K562 (cell line): ENCODE measurements around the gene FOXP3. TPM values are rescaled to one million over a fixed set of nuclear protein-coding genes. Genes with fewer than 3 reads are reported as not detected.

ENCODE experiments used
- ATAC-seq: fragments of 200-7000 bp; cut with Tn5 transposase; 3 replicates; pipeline ENCODE4 v1.9.1; 2020; ENCODE audit warnings: moderate library complexity
- BruUV-seq: library from RNA; stranded (reverse); fragments of 400-500 nt; replicated peaks from 2 replicates; lab custom pipeline; 2021; lab: Mats Ljungman, UMichigan
- CTCF ChIA-PET: fragments of 300-600 bp; formaldehyde crosslinking; extraction: SDS; loops from one replicate; lab custom pipeline; 2021; ENCODE audit warnings: low intra/inter-chr PET ratio; lab: Yijun Ruan, JAX
- POLR2A ChIA-PET: fragments of 300-600, 350-650 bp; sonication (Branson Sonifier 250); formaldehyde crosslinking; extraction: SDS; loops from one replicate; lab custom pipeline; 2021; ENCODE audit warnings: antibody characterized with exemption, inconsistent platforms; lab: Yijun Ruan, JAX
- DNase-seq, 4 experiments: peaks; one replicate each; pipeline versions ENCODE4 v3.0.0 to v3.0.0-alpha.2; 2011 to 2018; ENCODE audit warnings: low spot score in 3 of 4, mixed read lengths in 3 of 4; ENCODE audit errors: extremely low read depth in 1 of 4
- FAIRE-seq: peaks from 2 replicates; lab custom pipeline; 2011; peaks lifted over from hg19 to GRCh38; lab: Jason Lieb, UNC
- H2AFZ ChIP-seq: 2 replicates; pipeline ENCODE4 v1.6.0; 2011; ENCODE audit warnings: low read depth, low read length, control low read depth, inconsistent platforms
- H3K27ac ChIP-seq: fragments of 200-600 bp; 3 replicates; pipeline ENCODE4 v1.8.0; 2011; ENCODE audit warnings: low read depth, mild to moderate bottlenecking, control low read depth, inconsistent platforms, low read length, moderate library complexity, mixed read lengths; ENCODE audit errors: extremely low read depth
- H3K27me3 ChIP-seq, 2 experiments: fragments of 300-600 bp in 1 of 2; 2 replicates in 1 of 2; 3 replicates in 1 of 2; pipeline versions ENCODE4 v1.6.0 to v1.8.0; 2011; ENCODE audit warnings: inconsistent platforms in 2 of 2, low read length in 2 of 2, mild to moderate bottlenecking in 1 of 2, mixed read lengths in 1 of 2, moderate library complexity in 1 of 2; ENCODE audit not compliant: control insufficient read depth in 2 of 2, insufficient read depth in 2 of 2
- H3K36me3 ChIP-seq: fragments of 300-600 bp; 3 replicates; pipeline ENCODE4 v1.8.0; 2011; ENCODE audit warnings: mild to moderate bottlenecking, low read length, inconsistent platforms; ENCODE audit not compliant: control insufficient read depth, insufficient read depth
- H3K4me1 ChIP-seq, 2 experiments: fragments of 200-600 bp in 1 of 2; replicated peaks in 1 of 2; 2 replicates in 1 of 2; 3 replicates in 1 of 2; pipeline versions ENCODE4 v1.5.1 to v1.8.0; 2011; ENCODE audit warnings: inconsistent platforms in 2 of 2, low read length in 2 of 2, mild to moderate bottlenecking in 1 of 2, mixed read lengths in 1 of 2, moderate library complexity in 1 of 2; ENCODE audit not compliant: control insufficient read depth in 2 of 2, insufficient read depth in 2 of 2
- H3K4me2 ChIP-seq: 2 replicates; pipeline ENCODE4 v1.6.1; 2011; ENCODE audit warnings: low read length, control low read depth, inconsistent platforms, mixed read lengths; ENCODE audit not compliant: insufficient read depth
- H3K4me3 ChIP-seq: fragments of 200-600 bp; sonication (generic), shearing (Covaris generic); 2 replicates; pipeline ENCODE4 v1.5.1; 2016; ENCODE audit warnings: control low read depth, inconsistent platforms
- H3K79me2 ChIP-seq: fragments of 200-600 bp; 3 replicates; pipeline ENCODE4 v1.8.0; 2011; ENCODE audit warnings: low read length, inconsistent platforms; ENCODE audit not compliant: control insufficient read depth, insufficient read depth
- H3K9ac ChIP-seq, 2 experiments: 2 replicates each; pipeline versions ENCODE4 v1.6.0 to v1.6.1; 2011; ENCODE audit warnings: low read depth in 2 of 2, low read length in 2 of 2, control low read depth in 1 of 2, inconsistent platforms in 1 of 2, mild to moderate bottlenecking in 1 of 2, mixed read lengths in 1 of 2; ENCODE audit not compliant: insufficient read depth in 1 of 2
- H3K9me1 ChIP-seq: one replicate; pipeline ENCODE4 v1.6.0; 2011; ENCODE audit warnings: inconsistent platforms, mild to moderate bottlenecking, low read length, moderate library complexity; ENCODE audit not compliant: control insufficient read depth, insufficient read depth
- H3K9me3 ChIP-seq: replicated peaks from 2 replicates; pipeline ENCODE4 v1.5.1; 2011; ENCODE audit warnings: low read depth, low read length, inconsistent platforms; ENCODE audit not compliant: control insufficient read depth, insufficient read depth
- H4K20me1 ChIP-seq: replicated peaks from 2 replicates; pipeline ENCODE4 v1.6.1; 2011; ENCODE audit warnings: low read length, inconsistent platforms, mixed read lengths; ENCODE audit not compliant: control insufficient read depth, insufficient read depth
- ATF7 ChIP-seq: fragments of 450-650 bp; IDR thresholded peaks from 2 replicates; pipeline ENCODE4 v1.7.1; 2014; ENCODE audit warnings: mild to moderate bottlenecking, moderate library complexity
- EGR1 ChIP-seq: fragments of 450-650 bp; conservative IDR thresholded peaks from 2 replicates; pipeline ENCODE4 v1.6.1; 2017; ENCODE audit warnings: mild to moderate bottlenecking
- POU5F1 ChIP-seq: fragments of 150-350 bp; IDR thresholded peaks from 2 replicates; pipeline ENCODE4 v1.6.1; 2014; ENCODE audit warnings: borderline replicate concordance, low read length, low read depth, mild to moderate bottlenecking; ENCODE audit not compliant: partially characterized antibody
- ZNF444 ChIP-seq: fragments of 250-450 bp; sonication (Bioruptor Pico); IDR thresholded peaks from 2 replicates; pipeline ENCODE4 v1.4.0; 2020; ENCODE audit warnings: mild to moderate bottlenecking, moderate library complexity
- ZNF445 ChIP-seq: fragments of 250-450 bp; sonication (Bioruptor Pico); IDR thresholded peaks from 2 replicates; pipeline ENCODE4 v1.4.0; 2020; ENCODE audit warnings: low read depth, mild to moderate bottlenecking, moderate library complexity
- WGBS: fragments of 100-300 bp; shearing (Covaris generic); methylation state at CpG from one replicate; pipeline ENCODE4 v1.1.6; 2016; ENCODE audit warnings: low coverage, mixed read lengths; ENCODE audit not compliant: insufficient coverage; ENCODE audit errors: missing lambda C conversion rate; 5-methylcytosine and 5-hydroxymethylcytosine counted together
- in situ Hi-C: fragments of 300-500 bp; cut with MboI; formaldehyde crosslinking; loops from 4 replicates; pipeline ENCODE4 v1.15.0; 2018; ENCODE audit warnings: inconsistent platforms, mixed read lengths
- intact Hi-C: fragments of 100-400 bp; cut with micrococcal nuclease; formaldehyde crosslinking; loops from 2 replicates; pipeline ENCODE4 v1.14.2; 2022
- polyA plus RNA-seq, 8 experiments: library from polyadenylated mRNA; depleted of rRNA in 4 of 8; stranded (reverse) in 5 of 8; unstranded in 3 of 8; fragments of >200 nt; fragmentation: Nextera tagmentation in 2 of 8; fragmentation: Illumina TruSeq in 1 of 8; extraction: Ambion mirVana in 2 of 8; extraction: Trizol in 1 of 8; gene quantifications; 2 replicates each; pipeline versions ENCODE4 v1.2.1 to v1.2.3, GENCODE V29; 2011 to 2014; ENCODE audit warnings: inconsistent platforms in 1 of 8, missing spikeins in 1 of 8
- total RNA-seq, 7 experiments: library from RNA; depleted of rRNA in 6 of 7; stranded (reverse); fragments of >200 nt in 6 of 7; fragmentation: Illumina TruSeq in 2 of 7; extraction: Trizol in 2 of 7; gene quantifications; 2 replicates each; pipeline versions ENCODE4 v1.2.1 to v1.2.3, GENCODE V29; 2011 to 2021; ENCODE audit warnings: low replicate concordance in 1 of 7
- TF ChIP-seq, protein P1 (sequence below): fragments of 250-450 bp; sonication (Bioruptor Pico); IDR thresholded peaks from 2 replicates; pipeline ENCODE4 v1.5.0; 2020; ENCODE audit warnings: mild to moderate bottlenecking
- TF ChIP-seq, protein P2 (sequence below), 2 experiments: IDR thresholded peaks; 2 replicates each; pipeline ENCODE4 v1.6.1; 2011; ENCODE audit warnings: borderline replicate concordance in 1 of 2, control low read depth in 1 of 2, low read depth in 1 of 2, low read length in 1 of 2, mild to moderate bottlenecking in 1 of 2, mixed read lengths in 1 of 2, moderate library complexity in 1 of 2; ENCODE audit not compliant: insufficient read depth in 1 of 2, insufficient read length in 1 of 2, poor library complexity in 1 of 2, severe bottlenecking in 1 of 2; ENCODE audit errors: extremely low read depth in 1 of 2
- TF ChIP-seq, protein P3 (sequence below): sonication (generic); formaldehyde crosslinking; IDR thresholded peaks from 2 replicates; pipeline ENCODE4 v1.8.1; 2023; ENCODE audit warnings: mild to moderate bottlenecking, missing genetic modification reagents

Gene FOXP3
- total and polyA plus RNA-seq, 9 of the 15 experiments (the other 6 are each of a cell fraction or from before 2014, with no cell fraction given): 0.04 to 0.24 (median 0.07) TPM; not detected in 4

DNA sequence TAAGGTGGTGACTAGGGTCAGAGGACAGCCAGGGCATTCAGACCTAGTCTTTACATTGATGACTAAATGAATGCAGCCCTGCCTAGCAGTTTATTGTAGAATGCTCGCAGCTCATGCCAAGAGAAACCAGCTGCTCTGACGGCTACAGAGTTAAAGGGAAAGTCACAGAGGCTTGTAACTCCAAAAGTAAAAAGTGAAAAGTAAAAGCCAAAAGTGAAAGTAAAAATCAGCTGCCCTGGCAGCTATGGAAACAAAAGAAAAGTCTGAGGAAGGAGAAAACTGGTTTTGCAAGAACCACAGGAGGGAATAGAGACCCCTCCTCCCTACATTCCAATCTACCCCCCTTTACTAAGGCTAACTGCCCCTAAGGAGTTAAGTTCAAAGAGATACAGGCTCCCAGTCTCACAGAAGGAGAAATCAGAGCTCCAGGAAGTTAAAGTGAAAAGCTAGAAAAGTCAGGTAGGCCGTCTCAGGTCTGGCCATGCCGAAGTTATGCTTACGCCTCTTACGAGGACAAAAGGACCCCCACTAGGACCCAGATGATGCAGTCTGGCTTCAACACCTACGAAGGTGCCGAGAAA is 45.0 kb upstream of the FOXP3 start:
- peak; percentile 14; the same call in 2 of the 3 replicates for ATAC-seq
- H3K79me2 ChIP-seq: no peaks in the 10 kb centered on the region
- intact Hi-C loops: no loop called here
- 31% methylated on average over 8 of the region's 8 CpGs for WGBS
- no peaks in the 10 kb centered on the region for H3K9me3 ChIP-seq
- peak overlapping the region; percentile 92 for H2AFZ ChIP-seq
- in situ Hi-C loops: loop anchor here (10.0 kb wide), 1 partner anchor 255 kb away; the partner anchor contains the start of gene GAGE12F
- DNase-seq: no peak
- peak overlapping the region in 1 of 2 experiments; percentile 53; a peak in 3 of 4 replicates for H3K9ac ChIP-seq
- H3K9me1 ChIP-seq: no peaks in the 10 kb centered on the region
- no peaks in the 10 kb centered on the region for H3K36me3 ChIP-seq
- peak; percentile 78 for FAIRE-seq
- ChIA-PET POLR2A (interaction anchor here (0.6 to 1.1 kb wide), 2 partner anchors 17 to 357 kb away, joined by 3 to 4 read pairs; no protein-coding TSS in a partner anchor), CTCF (no interaction called here)
- H4K20me1 ChIP-seq: no peaks in the 10 kb centered on the region
- no peak overlapping the region for H3K4me3 ChIP-seq
- H3K4me2 ChIP-seq: peak overlapping the region; percentile 83
- no TSS peak for BruUV-seq
- H3K27ac ChIP-seq: no peak overlapping the region
- peaks cover 10 to 11% of the 10 kb centered on the region in 2 experiments; a peak in 4 of 5 replicates for H3K4me1 ChIP-seq
- no peaks in the 10 kb centered on the region for H3K27me3 ChIP-seq
- TF ChIP-seq ZNF445 (CRISPR knock-in tag) (no peak), ATF7 (0 out of 2 replicates have a peak, but pooled peaks have one; percentile 4)
- TF ChIP-seq, all 486 proteins: peak for 1

DNA sequence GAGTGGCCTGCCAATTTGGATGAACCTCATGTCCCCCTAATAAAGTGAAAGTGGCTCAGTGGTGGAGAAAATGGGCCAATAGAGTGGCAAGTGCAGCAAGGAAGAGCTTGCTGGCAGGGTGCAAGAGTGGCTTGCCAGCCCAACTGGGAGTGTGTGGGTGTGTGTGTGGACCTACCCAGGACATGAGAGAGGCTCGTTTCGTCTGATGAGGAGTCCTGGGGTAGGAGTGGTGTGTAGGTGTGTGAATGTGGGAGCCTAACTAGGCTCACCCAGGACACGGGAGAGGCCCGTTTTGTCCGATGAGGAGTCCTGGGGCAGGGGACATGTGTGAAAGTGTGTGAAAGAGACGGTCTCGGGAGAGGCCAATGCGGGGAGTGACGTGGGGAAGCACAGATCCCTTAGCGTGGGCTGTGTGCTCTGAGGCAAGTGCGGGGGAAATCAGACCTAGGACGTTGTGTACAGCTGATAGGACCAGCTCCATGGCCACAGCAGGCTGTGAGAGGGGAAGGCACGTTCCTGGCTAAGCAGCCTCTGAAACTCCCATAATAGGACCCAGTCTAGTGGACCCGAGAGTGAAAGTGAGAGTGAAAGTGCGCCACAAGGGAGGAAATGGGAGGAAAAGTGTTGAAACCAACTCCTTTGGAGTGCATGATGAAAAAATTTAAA is 44.2 kb upstream of the FOXP3 start:
- H2AFZ ChIP-seq: peak overlapping the region; percentile 92
- peak overlapping the region; percentile 83 for H3K4me2 ChIP-seq
- peak overlapping the region; percentile 51; the same call in 2 of the 3 replicates for H3K27ac ChIP-seq
- peak overlapping the region; percentile 13; the same call in 1 of the 2 replicates for H3K4me3 ChIP-seq
- CTCF ChIA-PET: no interaction called here
- intact Hi-C loops (no loop called here), in situ Hi-C loops (loop anchor here (10.0 kb wide), 1 partner anchor 256 kb away; the partner anchor contains the start of gene GAGE12F)
- FAIRE-seq: no peak
- no TSS peak for BruUV-seq
- H3K79me2 ChIP-seq: no peaks in the 10 kb centered on the region
- no peaks in the 10 kb centered on the region for H3K9me1 ChIP-seq
- H3K4me1 ChIP-seq: peaks cover 10 to 11% of the 10 kb centered on the region in 2 experiments; a peak in 4 of 5 replicates
- no peaks in the 10 kb centered on the region for H3K27me3 ChIP-seq
- no peaks in the 10 kb centered on the region for H3K36me3 ChIP-seq
- H3K9ac ChIP-seq: peak overlapping the region; percentile 53 to 89
- H3K9me3 ChIP-seq: no peaks in the 10 kb centered on the region
- DNase-seq: peak in 2 of 4 experiments; percentile 19 to 34
- H4K20me1 ChIP-seq: no peaks in the 10 kb centered on the region
- 6% methylated on average over 11 of the region's 15 CpGs for WGBS
- peak; percentile 78 for ATAC-seq
- POLR2A ChIA-PET: interaction anchor here (0.5 to 0.6 kb wide), 2 partner anchors 331 to 356 kb away, joined by 3 read pairs; no protein-coding TSS in a partner anchor
- TF ChIP-seq ZNF444 (CRISPR knock-in tag) (no peak), EGR1 (peak; percentile 45; the same call in 1 of the 2 replicates), POU5F1 (no peak)
- TF ChIP-seq, protein P1, sequence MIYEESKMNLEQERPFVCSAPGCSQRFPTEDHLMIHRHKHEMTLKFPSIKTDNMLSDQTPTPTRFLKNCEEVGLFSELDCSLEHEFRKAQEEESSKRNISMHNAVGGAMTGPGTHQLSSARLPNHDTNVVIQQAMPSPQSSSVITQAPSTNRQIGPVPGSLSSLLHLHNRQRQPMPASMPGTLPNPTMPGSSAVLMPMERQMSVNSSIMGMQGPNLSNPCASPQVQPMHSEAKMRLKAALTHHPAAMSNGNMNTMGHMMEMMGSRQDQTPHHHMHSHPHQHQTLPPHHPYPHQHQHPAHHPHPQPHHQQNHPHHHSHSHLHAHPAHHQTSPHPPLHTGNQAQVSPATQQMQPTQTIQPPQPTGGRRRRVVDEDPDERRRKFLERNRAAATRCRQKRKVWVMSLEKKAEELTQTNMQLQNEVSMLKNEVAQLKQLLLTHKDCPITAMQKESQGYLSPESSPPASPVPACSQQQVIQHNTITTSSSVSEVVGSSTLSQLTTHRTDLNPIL: no peak
- TF ChIP-seq, protein P2, sequence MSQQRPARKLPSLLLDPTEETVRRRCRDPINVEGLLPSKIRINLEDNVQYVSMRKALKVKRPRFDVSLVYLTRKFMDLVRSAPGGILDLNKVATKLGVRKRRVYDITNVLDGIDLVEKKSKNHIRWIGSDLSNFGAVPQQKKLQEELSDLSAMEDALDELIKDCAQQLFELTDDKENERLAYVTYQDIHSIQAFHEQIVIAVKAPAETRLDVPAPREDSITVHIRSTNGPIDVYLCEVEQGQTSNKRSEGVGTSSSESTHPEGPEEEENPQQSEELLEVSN (IDR thresholded peaks at IDR 0.05; ENCODE audit: borderline replicate concordance in 1 of 2, extremely low read depth in 1 of 2, insufficient read depth in 1 of 2, insufficient read length in 1 of 2, low read depth in 1 of 2, low read length in 1 of 2, poor library complexity in 1 of 2, severe bottlenecking in 1 of 2): peak in 1 of 2 experiments; percentile 8
- TF ChIP-seq, protein P3, sequence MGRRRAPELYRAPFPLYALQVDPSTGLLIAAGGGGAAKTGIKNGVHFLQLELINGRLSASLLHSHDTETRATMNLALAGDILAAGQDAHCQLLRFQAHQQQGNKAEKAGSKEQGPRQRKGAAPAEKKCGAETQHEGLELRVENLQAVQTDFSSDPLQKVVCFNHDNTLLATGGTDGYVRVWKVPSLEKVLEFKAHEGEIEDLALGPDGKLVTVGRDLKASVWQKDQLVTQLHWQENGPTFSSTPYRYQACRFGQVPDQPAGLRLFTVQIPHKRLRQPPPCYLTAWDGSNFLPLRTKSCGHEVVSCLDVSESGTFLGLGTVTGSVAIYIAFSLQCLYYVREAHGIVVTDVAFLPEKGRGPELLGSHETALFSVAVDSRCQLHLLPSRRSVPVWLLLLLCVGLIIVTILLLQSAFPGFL (CRISPR knock-in tag): 0 out of 2 replicates have a peak, but pooled peaks have one; percentile 33
